GM18870 (cell line): ENCODE results near the gene IPO9.

Experiments
- ATAC-seq: cut with Tn5 transposase; IDR thresholded peaks from one replicate; pipeline ENCODE4 v1.9.1; 2021; ENCODE audit warnings: moderate library complexity; ENCODE audit not compliant: unreplicated experiment

Gene IPO9

GRCh38 chr1:201828820-201829774 is at the start of gene IPO9:
Gene IPO9 (plus strand): TSS chr1:201829157. CDS start chr1:201829210, 53 bp downstream.
- ATAC-seq = peak; percentile 76

DNA sequence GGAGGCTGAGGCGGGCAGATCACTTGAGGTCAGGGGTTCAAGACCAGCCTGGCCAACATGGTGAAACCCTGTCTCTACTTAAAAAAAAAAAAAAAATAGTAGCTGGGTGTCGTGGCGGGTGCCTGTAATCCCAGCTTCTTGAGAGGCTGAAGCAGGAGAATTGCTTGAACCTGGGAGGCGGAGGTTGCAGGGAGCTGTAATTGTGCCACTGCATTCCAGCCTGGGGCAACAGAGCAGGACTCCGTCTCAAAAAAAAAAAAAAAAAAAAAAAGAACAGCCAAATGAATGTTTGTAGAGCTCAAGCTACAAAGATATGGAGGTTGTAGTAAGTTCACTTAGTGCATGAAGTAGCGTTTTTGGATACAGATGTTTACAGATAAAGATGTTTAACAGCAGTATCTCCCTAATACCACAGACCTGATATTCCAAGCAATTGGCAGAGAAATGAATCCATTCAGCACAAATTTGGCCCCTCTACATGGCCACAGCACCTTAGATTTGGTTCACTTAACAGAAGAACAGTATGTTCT is 49.5 kb upstream of the IPO9 start:
- no peak for ATAC-seq

DNA sequence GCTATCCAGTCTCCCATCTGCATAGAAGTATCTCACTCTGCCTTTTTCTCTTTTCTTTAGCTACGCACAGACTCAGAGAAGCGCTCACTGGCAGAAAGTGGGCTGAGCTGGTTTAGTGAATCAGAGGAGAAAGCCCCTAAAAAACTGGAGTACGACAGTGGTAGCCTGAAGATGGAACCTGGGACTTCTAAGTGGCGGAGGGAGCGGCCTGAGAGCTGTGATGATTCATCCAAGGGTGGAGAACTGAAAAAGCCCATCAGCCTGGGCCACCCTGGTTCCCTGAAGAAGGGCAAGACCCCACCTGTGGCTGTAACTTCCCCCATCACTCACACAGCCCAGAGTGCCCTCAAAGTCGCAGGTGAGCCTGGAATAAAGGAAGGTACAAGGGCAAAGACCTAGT is 48.0 kb upstream of the IPO9 start:
- no peak for ATAC-seq

DNA sequence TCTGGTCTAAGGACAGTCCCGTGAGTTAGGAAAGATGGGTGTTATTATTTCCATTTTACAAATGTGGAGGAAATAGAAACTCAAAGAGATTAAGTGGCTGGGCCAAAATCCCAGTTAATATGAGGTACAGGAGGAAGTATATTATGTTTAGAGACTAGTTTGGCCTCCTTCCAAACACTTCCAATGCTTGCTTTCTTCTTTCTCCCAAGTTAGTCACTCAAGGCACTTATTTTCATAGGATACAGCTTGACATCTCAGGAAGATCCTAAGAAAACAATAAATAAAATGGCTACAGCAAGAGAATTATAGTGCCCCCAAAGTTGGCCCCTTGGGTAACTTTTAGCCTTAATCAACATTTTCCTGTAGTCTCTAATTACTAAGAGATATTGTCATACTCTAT is 47.5 kb upstream of the IPO9 start:
- no peak for ATAC-seq

GRCh38 chr1:201782353-201782752 is 46.6 kb upstream of the IPO9 start:
- ATAC-seq = no peak

- ATAC-seq = no peak
Measured at GRCh38 chr1:201783058-201783457, 45.9 kb upstream of the IPO9 start.

GRCh38 chr1:201783572-201783971 is 45.4 kb upstream of the IPO9 start:
- ATAC-seq = no peak

GRCh38 chr1:201785291-201785690 is 43.7 kb upstream of the IPO9 start:
- no peak for ATAC-seq

DNA sequence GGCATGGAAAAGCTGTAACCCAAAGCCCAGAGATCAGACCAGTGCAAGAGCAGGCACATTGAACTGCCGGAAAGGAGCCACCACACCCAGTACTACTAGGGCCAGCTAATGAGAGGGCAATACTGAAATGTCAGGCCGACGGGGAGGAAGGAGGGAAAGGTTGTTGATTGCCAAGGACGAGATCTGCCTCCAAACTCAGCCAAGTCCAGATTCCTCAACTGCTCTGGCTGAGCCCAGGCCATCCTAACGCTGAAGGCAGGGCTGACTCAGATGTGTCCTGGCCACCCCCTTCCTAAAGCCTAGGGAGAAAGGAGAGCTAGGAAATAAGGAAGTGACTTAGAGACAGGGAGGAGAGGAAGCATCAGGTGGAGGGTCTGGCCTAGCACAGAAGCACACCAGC is 42.1 kb upstream of the IPO9 start:
- no peak for ATAC-seq

GRCh38 chr1:201788296-201788695 is 40.7 kb upstream of the IPO9 start:
- ATAC-seq = no peak

- ATAC-seq = no peak
Measured at GRCh38 chr1:201789245-201789644, 39.7 kb upstream of the IPO9 start.

GRCh38 chr1:201790261-201790660 is 38.7 kb upstream of the IPO9 start:
- ATAC-seq = no peak

GRCh38 chr1:201791051-201791778 is 37.7 kb upstream of the IPO9 start:
- ATAC-seq = no peak

DNA sequence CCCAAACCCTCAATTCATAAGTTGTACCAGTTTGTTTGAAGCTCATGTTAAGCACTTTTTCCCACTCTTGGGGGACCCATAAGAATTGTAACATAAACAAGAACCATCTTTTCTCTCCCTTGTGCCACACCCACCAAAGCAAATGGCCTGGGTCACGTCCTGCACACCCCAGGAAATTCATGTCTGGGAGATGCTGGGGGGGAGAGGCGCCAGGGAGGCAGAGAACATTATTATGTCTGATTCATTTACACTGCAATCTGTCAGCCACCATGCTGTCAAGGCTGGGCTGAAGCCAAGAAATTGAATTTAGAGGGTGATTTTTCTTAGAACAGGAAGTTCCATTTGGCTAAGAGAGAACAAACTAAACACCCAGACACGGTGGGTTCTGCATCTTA is 37.2 kb upstream of the IPO9 start:
- no peak for ATAC-seq

DNA sequence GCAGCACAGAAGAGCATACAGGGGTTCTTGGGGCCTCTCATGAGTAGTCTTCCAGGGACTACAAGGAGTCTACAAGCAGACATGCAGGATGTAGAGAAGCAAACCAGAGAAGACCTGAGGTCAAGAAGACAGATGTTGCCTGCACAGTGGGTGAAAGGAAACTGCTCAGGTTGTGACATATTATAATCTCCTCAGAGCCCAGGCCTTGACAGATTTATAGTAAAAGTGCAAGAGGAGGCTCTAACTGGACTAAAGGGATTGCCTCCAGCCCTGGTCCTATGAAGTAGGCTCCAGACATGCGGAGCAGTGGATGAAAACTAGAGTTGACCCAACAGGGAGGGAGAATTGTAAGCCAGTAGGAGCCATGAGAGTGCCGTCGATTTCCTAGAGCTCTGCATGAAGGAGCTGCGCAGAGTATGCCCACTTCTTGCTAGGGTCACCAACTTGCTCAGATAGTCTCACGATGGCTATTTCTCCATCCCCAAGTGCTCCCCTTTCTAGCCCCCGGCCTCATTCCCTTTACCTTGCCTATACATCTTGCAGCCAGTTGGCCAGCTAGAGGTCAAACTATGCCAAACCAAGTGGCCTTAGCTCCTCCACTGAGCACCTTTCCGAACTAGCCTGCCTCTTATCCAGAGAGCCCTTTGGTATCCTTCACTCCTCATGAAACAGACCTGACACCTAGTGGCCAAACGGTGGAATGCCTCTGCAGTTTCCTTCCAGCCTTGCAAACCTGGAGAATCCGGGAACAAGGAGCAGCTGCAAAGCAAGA is 36.2 kb upstream of the IPO9 start:
- ATAC-seq = no peak

- ATAC-seq = no peak
Measured at GRCh38 chr1:201793306-201793925, 35.5 kb upstream of the IPO9 start.

DNA sequence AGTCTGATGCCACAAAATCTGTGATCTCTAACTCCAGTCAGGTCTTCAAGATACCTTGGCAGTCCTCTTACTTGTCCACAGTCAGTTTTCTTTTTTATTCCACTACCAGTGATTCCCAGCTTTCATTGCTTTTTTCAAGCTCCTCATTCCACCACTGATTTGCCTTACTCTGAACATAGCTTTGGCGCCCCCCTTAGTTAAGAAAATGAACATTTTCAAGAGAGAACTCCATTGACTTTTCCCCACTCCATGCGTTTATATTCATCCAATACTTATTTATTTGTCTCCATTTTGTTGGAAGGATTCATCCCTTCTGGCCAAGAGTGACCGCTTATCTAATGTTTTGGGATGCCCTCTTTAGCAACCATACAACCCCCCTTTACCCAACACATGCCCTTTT is 33.9 kb upstream of the IPO9 start:
- ATAC-seq = no peak

DNA sequence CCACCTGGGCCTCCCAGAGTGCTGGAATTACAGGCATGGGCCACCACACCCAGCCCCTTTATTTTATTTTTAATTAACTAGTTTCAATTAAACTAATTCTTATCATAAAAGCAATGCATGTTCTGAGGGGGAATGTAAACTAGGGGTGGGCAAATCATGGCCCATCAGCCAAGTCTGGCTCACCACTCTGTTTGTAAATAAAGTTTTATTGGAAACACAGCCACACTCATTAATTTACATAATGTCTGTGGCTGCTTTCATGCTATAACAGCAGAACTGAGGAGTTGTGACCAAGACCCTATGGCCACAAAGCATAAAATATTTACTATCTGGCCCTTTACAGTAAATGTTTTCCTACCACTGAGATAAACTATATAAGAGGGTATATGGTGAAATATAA is 28.7 kb upstream of the IPO9 start:
- no peak for ATAC-seq

- no peak for ATAC-seq
Measured at GRCh38 chr1:201806801-201807200, 22.2 kb upstream of the IPO9 start.

GRCh38 chr1:201807958-201808632 is 20.9 kb upstream of the IPO9 start:
- no peak for ATAC-seq
